Dedifferentiated amniotic fluid mesenchymal stem cell (primary cell): ENCODE results near the gene RNF123.
A peak's percentile ranks its signal among the peaks of the same experiment; 100 is the strongest.
"Not testable (repeated sequence)": the region's sequence is repeated elsewhere in the genome, so short reads cannot be mapped to it uniquely, and the experiment has no call there.

Experiments used
- DNase-seq: peaks from one replicate; pipeline ENCODE4 v3.0.0-alpha.2; 2016; ENCODE audit errors: extremely low spot score

Gene RNF123

GRCh38 chr3:49720855-49721595 is 31.7 kb downstream of the RNF123 start:
- no peak for DNase-seq

GRCh38 chr3:49721596-49721895 is 32.2 kb downstream of the RNF123 start:
- DNase-seq: no peak

- no peak for DNase-seq
Measured at GRCh38 chr3:49721896-49722781, 32.8 kb downstream of the RNF123 start.

GRCh38 chr3:49722896-49723295 is 33.5 kb downstream of the RNF123 start:
- no peak for DNase-seq

GRCh38 chr3:49723296-49723627 is 33.9 kb downstream of the RNF123 start:
- peak; percentile 17 for DNase-seq

GRCh38 chr3:49723628-49724551 is 34.5 kb downstream of the RNF123 start, which contains the start of gene GMPPB:
GMPPB (minus strand) TSS chr3:49723951; CDS start chr3:49723726, 225 bp downstream.
- peak; percentile 96 for DNase-seq

- DNase-seq: no peak
Measured at GRCh38 chr3:49724586-49724985, 35.2 kb downstream of the RNF123 start.

- DNase-seq: no peak
Measured at GRCh38 chr3:49725906-49726681, 36.7 kb downstream of the RNF123 start.

- DNase-seq: no peak
Measured at GRCh38 chr3:49727154-49727923, 38.0 kb downstream of the RNF123 start.

- DNase-seq: no peak
Measured at GRCh38 chr3:49727924-49728361, 38.6 kb downstream of the RNF123 start.

GRCh38 chr3:49729966-49730609 is 40.7 kb downstream of the RNF123 start:
- no peak for DNase-seq

- DNase-seq: no peak
Measured at GRCh38 chr3:49732597-49732996, 43.2 kb downstream of the RNF123 start.

GRCh38 chr3:49733551-49733950 is 44.2 kb downstream of the RNF123 start:
- DNase-seq: no peak

- DNase-seq: no peak
Measured at GRCh38 chr3:49734752-49735151, 45.4 kb downstream of the RNF123 start.

GRCh38 chr3:49738067-49738713 is 48.8 kb downstream of the RNF123 start:
- no peak for DNase-seq

- no peak for DNase-seq
Measured at GRCh38 chr3:49740427-49740826, 51.1 kb downstream of the RNF123 start.

- DNase-seq: no peak
Measured at GRCh38 chr3:49745986-49746385, 56.6 kb downstream of the RNF123 start.

GRCh38 chr3:49747792-49748480 is 58.6 kb downstream of the RNF123 start:
- DNase-seq: no peak

- not testable (repeated sequence) for DNase-seq
Measured at GRCh38 chr3:49748874-49749273, 59.5 kb downstream of the RNF123 start.
